NT2/D1 (cell line): ENCODE measurements around the gene LILRB4.
"Not testable (repeated sequence)": the region's sequence is repeated elsewhere in the genome, so short reads cannot be mapped to it uniquely, and the experiment has no call there.

Experiments
- DNase-seq: peaks from one replicate; pipeline ENCODE4 v3.0.0-alpha.2; 2011; ENCODE audit warnings: low read depth, low spot score
- H3K27me3 ChIP-seq: 2 replicates; pipeline ENCODE4 v1.6.0; 2011; ENCODE audit warnings: mild to moderate bottlenecking; ENCODE audit not compliant: insufficient read length, insufficient read depth
- H3K36me3 ChIP-seq: 2 replicates; pipeline ENCODE4 v1.6.1; 2011; ENCODE audit warnings: mild to moderate bottlenecking, low read length, mixed read lengths; ENCODE audit not compliant: insufficient read depth, insufficient read length
- H3K4me1 ChIP-seq: 2 replicates; pipeline ENCODE4 v1.5.1; 2011; ENCODE audit not compliant: insufficient read depth, insufficient read length
- H3K4me3 ChIP-seq: 2 replicates; pipeline ENCODE4 v1.5.1; 2011; ENCODE audit warnings: low read depth; ENCODE audit not compliant: insufficient read length
- H3K9ac ChIP-seq: 2 replicates; pipeline ENCODE4 v1.6.0; 2011; ENCODE audit warnings: low read depth; ENCODE audit not compliant: insufficient read length
- H3K9me3 ChIP-seq: 2 replicates; pipeline ENCODE4 v1.5.1; 2011; ENCODE audit warnings: mild to moderate bottlenecking, low read length; ENCODE audit not compliant: insufficient read depth
- SUZ12 ChIP-seq: IDR thresholded peaks from 2 replicates; pipeline ENCODE4 v1.6.1; 2011; ENCODE audit not compliant: insufficient read length, insufficient read depth; ENCODE audit errors: extremely low read depth
- YY1 ChIP-seq: IDR thresholded peaks from 2 replicates; pipeline ENCODE4 v1.6.1; 2011; ENCODE audit not compliant: insufficient read length, insufficient read depth
- ZNF274 ChIP-seq: IDR thresholded peaks from 2 replicates; pipeline ENCODE4 v1.6.1; 2011; ENCODE audit warnings: mild to moderate bottlenecking, low read depth, low read length

LILRB4 gene

GRCh38 chr19:54626757-54627156 lies 36.0 kb upstream of the LILRB4 start:
- TF ChIP-seq ZNF274, result no peak
- no peaks in the 10 kb centered on the region for H3K4me1 ChIP-seq

DNA sequence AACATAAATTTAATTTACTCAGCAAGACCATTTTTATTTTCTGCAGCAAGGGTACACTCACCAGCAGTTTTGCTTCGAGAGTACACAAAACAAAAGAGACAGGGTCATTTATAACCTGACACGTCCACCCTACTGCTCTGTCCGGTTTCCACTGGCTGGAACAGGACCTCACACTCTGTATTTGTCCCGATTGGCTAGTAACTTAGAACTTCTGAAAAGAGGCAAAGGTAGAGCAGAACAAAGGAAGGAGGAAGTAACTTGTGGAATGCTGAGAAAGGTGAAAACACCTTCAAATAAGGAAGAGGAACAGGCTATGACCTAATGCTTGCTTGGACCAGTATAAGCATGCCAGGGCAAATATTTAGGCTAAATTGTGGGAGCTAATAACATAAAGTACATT lies 34.9 kb upstream of the LILRB4 start:
- not testable (repeated sequence) for H3K4me1 ChIP-seq, H3K9ac ChIP-seq, H3K27me3 ChIP-seq, H3K4me3 ChIP-seq, H3K36me3 ChIP-seq, DNase-seq, H3K9me3 ChIP-seq

More at GRCh38 chr19:54626757-54627156, 36.0 kb upstream of the LILRB4 start:
- no peaks in the 10 kb centered on the region for H3K9me3 ChIP-seq
- H3K4me3 ChIP-seq, result no peak overlapping the region
- no peaks in the 10 kb centered on the region for H3K36me3 ChIP-seq
- no peak for DNase-seq
- no peaks in the 10 kb centered on the region for H3K27me3 ChIP-seq
- no peak overlapping the region for H3K9ac ChIP-seq

DNA sequence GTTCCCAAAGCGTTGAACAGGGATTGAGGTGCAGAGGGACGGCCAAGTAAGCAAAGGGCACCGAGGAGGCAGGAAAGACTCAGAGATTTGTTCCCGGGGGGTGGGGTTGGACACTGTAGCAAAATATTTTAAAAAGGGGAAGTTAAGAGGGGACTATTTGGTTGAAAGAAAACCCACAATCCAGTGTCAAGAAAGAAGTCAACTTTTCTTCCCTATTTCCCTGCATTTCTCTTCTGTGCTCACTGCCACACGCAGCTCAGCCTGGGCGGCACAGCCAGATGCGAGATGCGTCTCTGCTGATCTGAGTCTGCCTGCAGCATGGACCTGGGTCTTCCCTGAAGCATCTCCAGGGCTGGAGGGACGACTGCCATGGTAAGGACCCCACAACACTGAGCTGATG lies 32.5 kb upstream of the LILRB4 start, which contains the start of gene LILRB1:
LILRB1 (plus strand) TSS at position 223 of the 400 bp plus-strand sequence. CDS start 590 bp downstream, outside the sequence.
- not testable (repeated sequence) for H3K36me3 ChIP-seq, H3K4me3 ChIP-seq, H3K9ac ChIP-seq, DNase-seq, H3K9me3 ChIP-seq, H3K27me3 ChIP-seq, H3K4me1 ChIP-seq

DNA sequence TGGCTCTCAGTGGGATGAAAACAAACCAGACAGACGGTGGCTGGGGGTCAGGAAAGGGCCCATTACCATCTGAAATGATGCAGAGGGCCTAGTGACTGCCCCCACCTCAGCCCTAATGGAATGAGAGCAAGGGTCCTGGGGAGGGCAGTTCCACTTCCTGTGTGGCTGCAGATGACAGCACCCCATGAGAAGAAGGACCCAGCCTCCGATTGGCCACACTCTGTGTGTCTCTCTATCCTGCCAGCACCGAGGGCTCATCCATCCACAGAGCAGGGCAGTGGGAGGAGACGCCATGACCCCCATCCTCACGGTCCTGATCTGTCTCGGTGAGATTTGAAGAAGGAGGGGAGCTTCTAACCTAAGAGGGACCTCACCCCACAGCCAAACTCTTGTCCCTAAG lies 32.0 kb upstream of the LILRB4 start:
- Histone ChIP-seq H3K36me3 (no peaks in the 10 kb centered on the region), H3K4me3 (no peak overlapping the region), H3K4me1 (no peaks in the 10 kb centered on the region), H3K9me3 (no peaks in the 10 kb centered on the region), H3K27me3 (no peaks in the 10 kb centered on the region), H3K9ac (no peak overlapping the region)
- DNase-seq, result no peak
- TF ChIP-seq ZNF274, result no peak
- TF ChIP-seq SUZ12, result no peak
- TF ChIP-seq YY1, result no peak

- H3K36me3 ChIP-seq, H3K9me3 ChIP-seq: not testable (repeated sequence)
Measured at GRCh38 chr19:54631489-54632337, 31.1 kb upstream of the LILRB4 start.

DNA sequence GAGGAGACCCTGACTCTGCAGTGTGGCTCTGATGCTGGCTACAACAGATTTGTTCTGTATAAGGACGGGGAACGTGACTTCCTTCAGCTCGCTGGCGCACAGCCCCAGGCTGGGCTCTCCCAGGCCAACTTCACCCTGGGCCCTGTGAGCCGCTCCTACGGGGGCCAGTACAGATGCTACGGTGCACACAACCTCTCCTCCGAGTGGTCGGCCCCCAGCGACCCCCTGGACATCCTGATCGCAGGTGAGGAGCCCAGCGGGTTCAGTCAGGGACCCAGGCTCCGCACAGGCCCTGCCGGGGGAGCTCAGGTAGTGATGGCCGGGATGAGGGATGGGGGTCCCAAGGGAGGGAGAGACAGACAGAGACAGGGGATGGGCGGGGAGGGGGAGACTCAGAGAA lies 30.3 kb upstream of the LILRB4 start:
- not testable (repeated sequence) for H3K4me3 ChIP-seq, H3K27me3 ChIP-seq, H3K9me3 ChIP-seq

More at GRCh38 chr19:54631489-54632337, 31.1 kb upstream of the LILRB4 start:
- H3K4me3 ChIP-seq, H3K27me3 ChIP-seq, H3K9ac ChIP-seq, H3K4me1 ChIP-seq, DNase-seq: not testable (repeated sequence)

DNA sequence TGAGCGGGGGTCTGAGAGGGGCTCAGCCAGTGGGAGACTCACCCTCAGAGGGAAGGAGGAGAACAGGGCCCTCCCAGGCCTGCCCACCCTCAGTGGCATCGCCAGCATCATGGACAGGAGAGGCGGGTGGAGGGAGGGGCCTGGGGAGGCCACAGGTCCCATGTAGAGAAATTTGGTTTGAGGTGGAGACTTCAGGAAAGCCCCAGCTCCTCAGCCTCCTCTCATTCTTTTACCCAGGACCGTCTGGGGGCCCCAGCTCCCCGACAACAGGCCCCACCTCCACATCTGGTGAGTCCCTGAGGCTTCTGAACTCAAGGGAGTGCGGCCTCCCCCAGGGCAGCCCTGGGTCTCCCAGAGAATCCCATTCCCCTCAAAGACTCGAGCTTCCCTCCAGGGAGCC lies 29.4 kb upstream of the LILRB4 start:
- Histone ChIP-seq H3K36me3 (no peaks in the 10 kb centered on the region), H3K9ac (no peak overlapping the region), H3K27me3 (no peaks in the 10 kb centered on the region), H3K4me1 (no peaks in the 10 kb centered on the region), H3K4me3 (no peak overlapping the region), H3K9me3 (no peaks in the 10 kb centered on the region)
- no peak for DNase-seq
- no peak for TF ChIP-seq YY1
- TF ChIP-seq SUZ12, result no peak
- TF ChIP-seq ZNF274, result no peak

More for the DNA sequence above, 30.3 kb upstream of the LILRB4 start:
- H3K36me3 ChIP-seq, H3K4me1 ChIP-seq, H3K9ac ChIP-seq, DNase-seq: not testable (repeated sequence)

DNA sequence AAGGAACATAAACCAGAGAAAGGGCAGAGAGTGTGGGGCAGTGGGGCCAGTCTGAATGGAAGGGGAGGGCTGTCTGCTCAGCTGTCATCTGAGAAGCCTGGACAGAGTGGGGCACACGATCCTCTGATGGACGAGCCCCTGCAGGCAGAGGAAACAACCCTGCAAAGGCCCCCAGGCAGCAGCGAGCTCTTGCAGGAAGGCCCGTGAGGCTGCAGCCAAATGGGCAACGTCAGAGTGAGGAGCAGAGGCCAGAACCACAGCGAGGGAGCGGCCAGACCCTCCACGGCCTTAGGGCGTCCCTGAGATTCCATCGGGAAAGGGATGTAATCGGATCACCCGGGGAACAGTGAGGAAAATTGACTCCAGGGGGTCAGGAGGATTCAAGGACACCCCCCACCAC lies 26.7 kb upstream of the LILRB4 start:
- not testable (repeated sequence) for H3K27me3 ChIP-seq, H3K36me3 ChIP-seq, DNase-seq, H3K4me3 ChIP-seq, H3K9ac ChIP-seq, H3K4me1 ChIP-seq, H3K9me3 ChIP-seq
